Muscle of back (tissue), 11 donors: ENCODE data around the gene ADCY1. TPM values are rescaled to one million over a fixed set of nuclear protein-coding genes. Genes with fewer than 3 reads are reported as not detected.

Experiments used
- DNase-seq, 3 donors: peaks; one replicate each; pipeline versions ENCODE4 v3.0.0 to v3.0.0-alpha.2; 2013
- polyA plus RNA-seq, 10 donors: library from polyadenylated mRNA; unstranded; fragments of 120-200 nt; gene quantifications; one replicate each; pipeline ENCODE4 v1.2.1, GENCODE V29; 2013; ENCODE audit not compliant: insufficient read length in 10 of 10

Gene ADCY1
- polyA plus RNA-seq, 10 donors, result 10.6 to 19.7 (median 14.7) TPM

DNA sequence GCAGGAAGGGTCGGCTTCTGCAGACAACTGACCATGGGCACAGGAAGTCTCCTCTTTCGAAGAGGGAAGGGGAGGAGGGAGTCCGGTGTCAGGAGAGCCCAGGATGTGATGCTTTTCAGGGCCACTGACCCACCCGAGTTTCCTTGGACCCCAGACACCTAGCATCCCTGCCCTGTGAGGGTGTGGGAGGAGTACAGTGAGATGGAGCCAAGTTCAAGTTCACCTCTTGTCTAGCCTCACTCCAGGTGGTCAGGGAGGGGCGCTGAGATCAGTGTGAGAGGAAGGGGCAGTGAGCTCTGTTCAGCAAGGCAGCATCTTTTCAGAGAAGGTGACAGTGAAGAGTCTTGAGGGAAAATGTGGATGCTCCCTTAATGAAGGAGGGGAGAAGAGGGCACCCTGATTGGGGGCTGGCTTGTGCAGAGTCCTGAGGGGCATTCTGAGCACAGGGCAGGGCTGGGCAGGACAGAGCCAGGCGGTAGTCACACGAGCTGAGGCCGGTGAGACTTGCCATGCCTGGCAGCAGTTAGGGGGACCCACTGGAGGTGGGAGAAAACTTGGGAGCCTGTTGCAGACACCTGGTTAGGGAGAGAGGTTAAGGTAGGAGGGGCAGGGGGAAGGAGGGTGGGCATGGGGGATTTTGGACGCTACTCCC is 49.7 kb downstream of the ADCY1 start:
- no peak for DNase-seq

DNA sequence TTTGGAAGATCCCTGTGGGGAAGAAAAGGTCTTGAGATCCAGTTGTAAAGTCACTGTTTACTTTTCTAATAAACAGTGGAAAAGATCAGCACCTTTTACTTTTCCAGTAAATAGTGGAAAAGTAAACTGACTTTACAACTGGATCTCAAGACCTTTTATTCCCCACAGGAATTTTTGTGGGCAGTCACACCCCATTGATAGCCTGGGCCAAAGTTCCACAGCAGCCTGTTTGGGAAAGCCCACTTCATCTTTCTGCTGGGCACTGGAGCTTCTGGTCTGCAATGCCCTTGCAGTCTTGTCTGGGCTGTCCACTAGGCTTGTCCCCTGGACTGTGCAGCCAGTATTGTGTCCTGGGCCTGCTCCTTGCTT is 50.2 kb downstream of the ADCY1 start:
- no peak for DNase-seq

DNA sequence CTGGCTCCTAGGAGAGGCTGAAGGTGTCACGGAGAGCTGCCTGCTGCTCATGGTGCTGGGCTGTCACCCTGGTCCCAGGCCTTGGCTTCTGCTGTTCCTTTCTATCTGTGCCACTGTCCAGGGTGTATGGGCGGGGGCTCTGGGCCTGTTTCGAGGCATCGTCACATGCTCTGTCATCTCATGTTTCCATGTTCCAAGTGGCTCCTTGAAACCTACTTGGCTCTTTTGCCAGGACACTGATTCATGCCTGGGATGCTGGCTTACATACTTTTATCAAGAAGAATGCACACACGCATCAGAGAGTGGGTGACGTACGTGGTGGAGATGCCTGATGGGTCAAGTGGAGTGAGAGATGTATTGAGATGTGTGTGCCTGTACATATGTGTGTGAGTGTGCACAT is 50.9 kb downstream of the ADCY1 start:
- DNase-seq, result no peak

- no peak for DNase-seq
These were observed 51.7 kb downstream of the ADCY1 start for GRCh38 chr7:45625714-45626440.

DNA sequence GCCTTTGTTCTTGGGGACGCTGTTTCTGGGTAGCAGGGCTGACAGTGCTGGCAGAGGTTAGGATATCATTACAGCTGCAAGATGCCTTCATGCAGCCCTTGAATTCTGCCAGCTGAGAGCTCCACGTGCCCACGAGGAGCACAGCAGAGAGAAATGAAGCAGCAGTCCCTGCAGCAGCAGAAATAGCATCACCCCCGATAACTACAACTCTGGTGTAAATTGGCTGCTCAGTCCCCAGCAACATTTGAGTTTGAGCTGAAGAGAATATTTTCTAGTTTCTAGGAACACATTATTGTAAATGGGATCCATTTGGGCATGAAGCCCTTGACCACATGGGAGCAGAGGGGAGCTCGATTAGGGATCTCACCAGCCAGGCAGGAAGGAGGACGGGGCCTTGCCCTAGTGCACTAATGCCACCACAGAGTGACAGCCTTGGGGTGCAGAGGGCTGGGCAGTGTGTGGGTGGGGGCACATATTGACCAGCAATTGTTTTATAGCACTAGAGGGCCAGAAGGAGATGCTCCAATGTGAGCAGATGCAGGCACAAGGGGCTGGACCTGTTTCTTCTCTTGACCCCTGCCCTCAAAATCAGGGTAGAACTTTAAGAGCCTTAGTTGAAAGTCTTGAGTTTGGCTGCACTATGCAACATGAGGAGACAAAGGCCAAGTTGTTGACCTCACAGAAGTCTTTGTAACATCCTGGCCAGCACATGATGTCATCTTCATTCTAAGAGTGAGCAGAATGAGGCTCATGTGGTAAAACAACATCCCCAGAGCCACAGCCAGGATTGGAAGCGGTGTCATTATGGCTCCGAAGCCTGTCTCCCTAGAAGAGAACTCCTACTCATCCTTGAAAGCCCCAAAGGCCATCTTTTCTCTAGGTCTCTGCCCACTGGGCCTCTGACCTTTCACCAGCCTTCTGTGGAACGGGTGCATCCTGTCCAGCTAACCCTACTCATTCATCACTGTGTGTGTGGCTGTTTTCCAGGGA is 52.6 kb downstream of the ADCY1 start:
- peak in 1 of 3 donors; percentile 2 for DNase-seq

- no peak for DNase-seq
These were observed 53.7 kb downstream of the ADCY1 start for GRCh38 chr7:45627691-45628456.

- DNase-seq, result no peak
These were observed 57.4 kb downstream of the ADCY1 start for GRCh38 chr7:45631569-45631968.

GRCh38 chr7:45636733-45637132 is 62.6 kb downstream of the ADCY1 start:
- DNase-seq, result no peak

DNA sequence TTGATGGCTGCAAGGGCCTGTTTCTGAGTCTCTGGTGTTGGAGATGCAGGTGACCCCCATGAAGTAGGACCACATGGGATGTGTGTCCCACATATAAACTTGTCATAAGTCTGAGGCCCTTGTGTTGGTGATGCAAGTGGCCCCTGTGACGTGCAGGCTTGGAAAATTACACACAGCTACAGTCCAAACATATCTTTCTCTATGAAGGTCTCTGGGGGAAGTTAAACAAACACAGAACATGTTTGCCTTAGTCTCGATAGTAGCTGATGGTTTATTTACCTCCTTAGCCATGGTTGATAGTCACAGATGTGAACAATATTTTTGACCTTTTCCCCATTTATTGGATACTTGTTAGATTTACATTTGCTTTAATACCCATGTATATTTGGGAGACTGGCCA is 64.7 kb downstream of the ADCY1 start:
- DNase-seq, result no peak

- no peak for DNase-seq
These were observed 67.9 kb downstream of the ADCY1 start for GRCh38 chr7:45642044-45642443.

DNA sequence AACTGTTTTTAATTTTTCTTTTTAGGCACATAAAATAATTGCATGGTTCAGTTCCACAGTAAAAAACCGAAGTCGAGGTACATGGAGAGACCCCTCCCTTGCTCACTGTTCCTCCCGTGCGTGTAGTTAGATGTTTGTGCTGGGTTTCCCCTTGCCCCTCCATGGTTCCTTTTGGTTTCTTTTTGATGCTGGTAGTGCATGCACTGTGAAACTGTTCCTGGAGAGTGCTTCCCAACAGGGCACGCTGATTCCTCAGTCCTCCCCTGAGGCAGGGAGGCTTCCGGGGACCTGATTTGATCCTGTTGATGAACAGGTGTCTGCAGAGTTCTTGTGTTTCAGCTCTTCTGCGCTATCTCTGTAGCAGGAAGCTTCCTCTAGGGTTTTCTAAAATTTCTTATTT is 69.5 kb downstream of the ADCY1 start:
- no peak for DNase-seq

DNA sequence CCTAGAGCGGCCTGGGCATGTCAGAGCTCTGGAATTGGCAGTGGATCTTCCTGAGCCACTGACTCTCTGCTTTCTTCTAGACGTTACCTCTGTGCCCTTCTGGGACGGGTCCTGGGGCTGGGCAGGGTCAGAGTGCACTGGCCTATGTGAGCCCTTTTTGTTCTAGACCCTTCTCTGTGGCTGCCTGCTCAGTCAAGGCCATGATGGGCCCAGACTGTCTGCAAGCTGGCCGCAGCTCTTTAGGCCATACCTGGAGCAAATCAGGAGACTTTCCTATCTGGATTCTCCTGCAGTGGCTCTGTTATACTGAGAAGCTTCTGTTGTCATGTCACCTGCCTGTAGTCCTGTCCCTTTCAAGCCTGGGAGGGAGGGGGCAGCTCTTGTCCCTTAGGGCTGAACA is 70.1 kb downstream of the ADCY1 start:
- DNase-seq, result no peak

DNA sequence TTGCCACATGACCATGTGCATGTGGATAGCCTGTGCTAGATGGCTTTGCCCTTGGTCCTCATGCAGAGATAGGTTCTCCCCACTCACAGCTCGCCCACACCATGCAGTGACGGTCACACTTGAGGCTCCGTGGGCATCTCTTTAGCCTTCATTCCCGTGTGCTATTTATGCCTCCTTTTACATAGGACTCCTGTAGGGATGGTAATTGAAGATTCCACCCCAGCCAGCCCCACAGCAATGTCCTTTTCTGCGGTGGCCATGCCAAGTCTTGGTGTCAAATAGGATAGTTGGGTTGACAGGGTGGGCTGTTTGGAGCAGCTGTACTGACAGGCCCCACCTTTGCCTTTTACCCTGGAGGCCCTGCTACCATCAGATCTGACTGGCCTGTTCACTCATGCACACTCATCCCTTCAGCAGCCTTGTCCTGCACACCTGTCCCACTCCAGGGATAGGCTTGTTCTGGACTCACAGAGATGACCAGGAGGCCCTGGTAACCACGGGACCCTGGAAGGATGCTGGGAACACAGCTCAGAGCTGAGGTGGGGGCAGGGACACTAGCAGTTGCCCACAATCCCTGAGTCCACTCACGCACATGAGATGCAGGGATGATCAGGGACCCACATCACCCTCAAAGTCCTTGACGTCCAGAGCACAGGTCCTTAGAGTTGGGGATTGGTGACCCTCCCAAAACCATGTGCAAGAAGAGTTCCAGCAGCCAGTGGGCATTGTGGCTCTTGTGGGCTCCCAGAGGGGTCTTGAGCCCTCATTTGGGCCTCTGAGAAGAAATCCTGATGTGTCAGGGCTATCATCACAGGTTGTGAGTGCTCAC is 71.2 kb downstream of the ADCY1 start:
- no peak for DNase-seq

DNA sequence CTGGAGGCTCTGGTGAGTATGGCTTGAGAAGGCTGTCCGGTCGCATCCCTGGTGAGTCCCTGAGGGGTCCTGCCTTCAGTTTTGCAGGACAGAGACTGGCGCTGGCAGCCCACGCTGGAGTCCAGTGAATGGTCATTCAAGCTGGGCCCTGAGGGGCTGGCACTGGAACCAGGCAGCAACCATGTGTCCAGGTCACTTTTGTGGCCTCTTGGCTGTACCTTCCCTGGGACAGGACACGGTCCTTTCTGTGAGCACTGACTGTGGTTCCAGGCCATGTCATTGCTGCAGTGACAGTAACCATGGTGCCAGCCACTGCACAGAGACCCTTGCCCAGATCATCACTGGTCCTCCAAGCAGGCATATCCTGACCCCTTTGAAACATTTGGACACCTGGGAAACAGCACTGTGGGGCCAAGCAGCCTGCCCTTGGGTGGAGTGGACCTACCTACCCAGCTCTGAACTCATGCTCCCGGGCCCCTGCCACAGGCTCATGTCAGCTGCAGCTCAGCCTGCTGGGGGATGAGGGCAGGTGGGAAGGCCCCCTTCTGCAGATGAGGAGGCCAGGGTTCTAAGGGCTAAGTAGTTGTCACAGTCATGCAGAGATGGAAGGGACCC is 72.1 kb downstream of the ADCY1 start:
- DNase-seq, result no peak

GRCh38 chr7:45646996-45647825 is 73.0 kb downstream of the ADCY1 start:
- peak; percentile 5 to 15 (median 15) for DNase-seq

- DNase-seq, result no peak
These were observed 74.0 kb downstream of the ADCY1 start for GRCh38 chr7:45647967-45648670.

GRCh38 chr7:45648671-45648995 is 74.5 kb downstream of the ADCY1 start:
- DNase-seq, result no peak

- no peak for DNase-seq
These were observed 75.6 kb downstream of the ADCY1 start for GRCh38 chr7:45649560-45650346.
